HUES48 (cell line): ENCODE data around the gene LINC00632.
"Not testable (repeated sequence)": the region's sequence is repeated elsewhere in the genome, so short reads cannot be mapped to it uniquely, and the experiment has no call there.

ENCODE experiments used
- H3K27ac ChIP-seq: one replicate; pipeline ENCODE4 v1.7.0; 2013; ENCODE audit warnings: low read depth, low read length, inconsistent platforms
- H3K27me3 ChIP-seq: 2 replicates; pipeline ENCODE4 v1.6.1; 2013; ENCODE audit warnings: mild to moderate bottlenecking, low read length; ENCODE audit not compliant: control insufficient read depth, insufficient read depth
- H3K36me3 ChIP-seq: 2 replicates; pipeline ENCODE4 v1.6.1; 2013; ENCODE audit warnings: low read length; ENCODE audit not compliant: control insufficient read depth, insufficient read depth
- H3K4me1 ChIP-seq: 2 replicates; pipeline ENCODE4 v1.6.1; 2013; ENCODE audit warnings: mild to moderate bottlenecking, low read length; ENCODE audit not compliant: control insufficient read depth, insufficient read depth
- H3K4me3 ChIP-seq: 2 replicates; pipeline ENCODE4 v1.5.1; 2013; ENCODE audit warnings: mild to moderate bottlenecking, low read depth, low read length
- H3K9ac ChIP-seq: 2 replicates; pipeline ENCODE4 v1.6.1; 2013; ENCODE audit warnings: mild to moderate bottlenecking, low read depth, low read length, moderate library complexity
- H3K9me3 ChIP-seq: 2 replicates; pipeline ENCODE4 v1.6.1; 2013; ENCODE audit warnings: low read length; ENCODE audit not compliant: control insufficient read depth, insufficient read depth

Gene LINC00632

DNA sequence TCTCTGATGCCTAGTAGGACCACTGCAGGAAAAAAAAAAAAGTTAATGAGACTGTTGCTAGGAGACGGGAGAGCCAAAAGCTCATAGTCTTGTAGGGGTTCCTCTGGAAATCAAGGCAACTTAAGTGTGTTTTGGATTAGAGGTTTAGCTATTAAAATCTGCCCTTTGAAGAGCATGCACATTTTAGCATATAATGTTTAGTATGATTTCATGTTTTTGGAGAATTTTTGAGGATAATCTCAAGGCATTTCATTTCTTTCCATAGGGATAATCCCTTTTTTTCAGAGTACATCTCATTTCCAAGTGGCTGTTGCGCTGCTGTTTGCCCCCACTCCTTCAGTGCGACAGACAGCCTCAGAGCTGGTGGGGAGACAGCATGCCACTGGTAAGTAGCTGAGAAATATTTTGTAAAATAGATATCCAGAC is at the start of gene LINC00632:
TSS of gene LINC00632 (plus strand) at position 339 of the 426 bp plus-strand sequence.
- Histone ChIP-seq H3K27me3 (no peaks in the 10 kb centered on the region), H3K36me3 (no peaks in the 10 kb centered on the region), H3K4me3 (peak within 1 kb of the TSS; percentile 45), H3K9me3 (no peaks in the 10 kb centered on the region), H3K27ac (no peak within 1 kb of the TSS), H3K9ac (peak within 1 kb of the TSS; percentile 52), H3K4me1 (peaks cover 31% of the 10 kb centered on the region)

- H3K27me3 ChIP-seq: no peaks in the 10 kb centered on the region
- no peak overlapping the region for H3K27ac ChIP-seq
- H3K9ac ChIP-seq: no peak overlapping the region
- H3K4me1 ChIP-seq: peaks cover 47% of the 10 kb centered on the region
- no peaks in the 10 kb centered on the region for H3K9me3 ChIP-seq
- no peaks in the 10 kb centered on the region for H3K36me3 ChIP-seq
- no peak overlapping the region for H3K4me3 ChIP-seq
These were observed 47.9 kb upstream of the LINC00632 start for GRCh38 chrX:140661643-140662042.

- Histone ChIP-seq H3K4me1 (peaks cover 16% of the 10 kb centered on the region), H3K9ac (no peak overlapping the region), H3K27ac (no peak overlapping the region), H3K9me3 (no peaks in the 10 kb centered on the region), H3K27me3 (no peaks in the 10 kb centered on the region), H3K4me3 (no peak overlapping the region), H3K36me3 (no peaks in the 10 kb centered on the region)
These were observed 44.6 kb upstream of the LINC00632 start for GRCh38 chrX:140664939-140665338.

DNA sequence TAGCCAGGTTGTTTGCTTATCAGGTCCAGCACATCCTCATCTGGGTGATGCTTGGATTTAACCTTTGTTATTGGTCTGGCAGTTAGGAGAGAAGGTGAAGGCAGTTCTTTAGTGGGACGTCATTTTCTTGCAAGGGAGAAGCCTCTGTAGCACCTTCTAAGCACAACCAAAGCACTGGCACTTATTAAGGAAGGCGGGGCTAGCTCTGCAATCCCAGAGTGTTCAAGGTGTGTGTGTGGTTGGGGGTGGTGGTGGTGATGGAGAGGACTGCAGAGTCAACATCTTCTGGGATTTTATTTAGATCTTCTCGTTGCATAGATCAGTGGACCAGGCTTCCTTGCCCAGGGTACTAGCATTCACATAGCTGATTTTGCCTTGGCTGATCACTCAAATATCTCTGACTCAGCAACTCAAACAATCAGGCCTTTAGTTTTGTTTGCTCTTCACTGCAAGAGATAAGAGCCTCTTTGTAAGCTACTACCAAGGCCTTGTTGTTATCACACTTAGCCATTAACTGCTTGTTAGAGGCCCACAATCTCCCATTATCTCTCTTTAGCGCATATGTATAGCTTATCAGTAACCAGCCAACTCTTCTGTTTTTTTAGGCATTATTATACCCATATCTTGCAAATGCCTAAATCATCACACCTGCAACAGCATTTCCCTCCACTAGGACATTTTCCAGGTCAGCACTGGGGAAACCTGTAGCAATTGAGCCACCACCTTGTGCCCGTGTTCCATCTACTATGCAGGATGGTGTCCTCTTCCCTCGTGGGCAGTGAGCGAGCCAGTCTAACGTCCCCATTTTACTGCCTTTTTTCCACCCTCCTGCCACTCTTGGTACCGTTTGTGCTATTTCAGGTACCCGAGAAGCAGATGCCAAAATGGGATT is 36.5 kb upstream of the LINC00632 start:
- Histone ChIP-seq H3K4me3 (peak overlapping the region; percentile 23; the same call in 1 of the 2 replicates), H3K4me1 (peaks cover 23% of the 10 kb centered on the region), H3K27ac (no peak overlapping the region), H3K27me3 (no peaks in the 10 kb centered on the region), H3K36me3 (no peaks in the 10 kb centered on the region), H3K9ac (no peak overlapping the region), H3K9me3 (no peaks in the 10 kb centered on the region)

DNA sequence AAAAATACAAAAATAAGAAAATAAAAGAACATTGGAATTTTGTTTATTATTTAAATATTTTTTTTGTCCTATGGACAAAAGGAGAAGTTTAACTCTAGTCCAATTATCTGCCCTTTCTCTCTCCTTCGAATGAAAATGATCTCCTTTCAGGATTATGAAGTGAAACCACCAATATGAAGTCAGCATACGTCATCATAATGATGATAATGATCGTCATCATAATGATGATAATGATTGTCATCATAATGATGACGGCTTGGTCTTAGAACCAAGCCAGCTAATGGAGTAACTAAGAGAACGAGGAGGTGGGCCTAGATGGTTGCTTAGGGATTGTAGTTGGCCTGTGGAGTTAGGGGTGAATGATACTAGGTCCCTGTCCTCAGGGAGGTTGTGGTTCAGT is 21.9 kb upstream of the LINC00632 start:
- H3K36me3 ChIP-seq: no peaks in the 10 kb centered on the region
- H3K9ac ChIP-seq: no peak overlapping the region
- H3K27me3 ChIP-seq: no peaks in the 10 kb centered on the region
- H3K9me3 ChIP-seq: no peaks in the 10 kb centered on the region; the same call in 1 of the 2 replicates
- no peak overlapping the region for H3K4me3 ChIP-seq
- no peak overlapping the region for H3K27ac ChIP-seq
- H3K4me1 ChIP-seq: no peaks in the 10 kb centered on the region

- H3K27ac ChIP-seq, H3K9ac ChIP-seq, H3K27me3 ChIP-seq: not testable (repeated sequence)
These were observed 18.0 kb upstream of the LINC00632 start for GRCh38 chrX:140691596-140691995.

GRCh38 chrX:140697618-140698017 is 11.9 kb upstream of the LINC00632 start:
- H3K27ac ChIP-seq: no peak overlapping the region
- H3K9ac ChIP-seq: no peak overlapping the region
- H3K36me3 ChIP-seq: no peaks in the 10 kb centered on the region
- H3K27me3 ChIP-seq: no peaks in the 10 kb centered on the region
- H3K9me3 ChIP-seq: no peaks in the 10 kb centered on the region
- H3K4me1 ChIP-seq: no peaks in the 10 kb centered on the region
- H3K4me3 ChIP-seq: no peak overlapping the region

More at GRCh38 chrX:140691596-140691995, 18.0 kb upstream of the LINC00632 start:
- H3K9me3 ChIP-seq, H3K36me3 ChIP-seq, H3K4me3 ChIP-seq, H3K4me1 ChIP-seq: not testable (repeated sequence)

DNA sequence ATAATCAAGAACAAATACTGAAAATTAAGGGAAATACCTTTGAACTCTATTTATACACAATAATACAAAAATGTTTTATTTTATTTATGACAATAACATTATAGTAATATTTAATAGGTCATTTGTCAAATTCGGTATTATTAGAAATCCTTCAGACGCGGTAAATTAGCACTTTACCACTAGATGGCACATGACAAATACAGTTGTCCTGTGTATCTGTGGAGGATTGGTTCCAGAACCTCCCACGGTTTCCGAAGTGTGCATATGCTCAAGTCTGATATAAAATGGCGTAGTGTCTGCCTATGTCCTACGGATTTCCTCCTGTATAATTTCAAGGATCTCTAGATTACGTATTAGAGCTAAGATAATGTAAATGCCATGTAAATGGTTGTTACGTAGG is 8.1 kb upstream of the LINC00632 start:
- H3K27me3 ChIP-seq: no peaks in the 10 kb centered on the region

DNA sequence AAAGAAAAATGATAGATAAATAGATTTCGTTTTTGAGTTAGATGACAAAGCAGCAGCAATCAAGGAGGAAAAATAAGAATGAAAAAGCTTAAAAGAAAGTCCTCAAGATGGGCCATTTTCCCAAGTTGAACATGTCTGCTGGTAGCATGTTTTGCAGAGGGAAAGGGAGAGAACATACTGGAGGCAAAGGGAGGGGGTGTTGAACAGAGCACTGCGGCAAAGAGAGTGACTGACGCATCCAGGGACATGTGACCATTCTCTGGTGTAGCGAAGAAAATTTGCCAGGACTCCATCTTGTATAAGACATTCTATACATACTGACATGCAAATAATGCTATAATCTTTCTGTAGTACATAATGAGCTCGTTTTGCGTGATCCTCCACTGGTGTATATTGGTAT is 1.2 kb downstream of the LINC00632 start:
- H3K9me3 ChIP-seq: no peaks in the 10 kb centered on the region
- H3K36me3 ChIP-seq: no peaks in the 10 kb centered on the region
- H3K27me3 ChIP-seq: no peaks in the 10 kb centered on the region
- no peak overlapping the region for H3K9ac ChIP-seq
- peak overlapping the region; percentile 45; the same call in 1 of the 2 replicates for H3K4me3 ChIP-seq
- H3K4me1 ChIP-seq: peaks cover 31% of the 10 kb centered on the region
- H3K27ac ChIP-seq: no peak overlapping the region

More for the DNA sequence above, 8.1 kb upstream of the LINC00632 start:
- no peaks in the 10 kb centered on the region for H3K36me3 ChIP-seq
- no peak overlapping the region for H3K4me3 ChIP-seq
- no peak overlapping the region for H3K27ac ChIP-seq
- H3K4me1 ChIP-seq: no peaks in the 10 kb centered on the region
- no peak overlapping the region for H3K9ac ChIP-seq
- no peaks in the 10 kb centered on the region for H3K9me3 ChIP-seq

- no peak overlapping the region for H3K4me3 ChIP-seq
- H3K9me3 ChIP-seq: no peaks in the 10 kb centered on the region
- H3K27ac ChIP-seq: no peak overlapping the region
- H3K4me1 ChIP-seq: peaks cover 27% of the 10 kb centered on the region
- H3K36me3 ChIP-seq: no peaks in the 10 kb centered on the region
- no peaks in the 10 kb centered on the region for H3K27me3 ChIP-seq
- no peak overlapping the region for H3K9ac ChIP-seq
These were observed 2.3 kb downstream of the LINC00632 start for GRCh38 chrX:140711894-140712293.

- peak overlapping the region; percentile 32; the same call in 1 of the 2 replicates for H3K4me3 ChIP-seq
- H3K9ac ChIP-seq: no peak overlapping the region
- no peaks in the 10 kb centered on the region for H3K27me3 ChIP-seq
- no peaks in the 10 kb centered on the region for H3K36me3 ChIP-seq
- peak overlapping the region; percentile 24 for H3K27ac ChIP-seq
- peaks cover 27% of the 10 kb centered on the region for H3K4me1 ChIP-seq
- no peaks in the 10 kb centered on the region for H3K9me3 ChIP-seq
These were observed 3.0 kb downstream of the LINC00632 start for GRCh38 chrX:140712413-140713173.
